Breast epithelium (tissue), 4 donors: ENCODE measurements around the gene NAGPA. TPM values are rescaled to one million over a fixed set of nuclear protein-coding genes. Genes with fewer than 3 reads are reported as not detected.

Source experiments
- DNase-seq, 2 donors: peaks; one replicate each; pipeline ENCODE4 v3.0.0-alpha.2; 2019; ENCODE audit warnings: low spot score in 2 of 2
- H3K27ac ChIP-seq, 2 donors: fragments of 200-600 bp; sonication (generic) in 1 of 2; one replicate each; pipeline ENCODE4 v1.5.1; 2016 to 2019; ENCODE audit warnings: mild to moderate bottlenecking in 1 of 2
- H3K27me3 ChIP-seq, 2 donors: fragments of 200-600 bp; sonication (generic) in 1 of 2; one replicate each; pipeline versions ENCODE4 v1.5.1 to v1.6.0; 2017 to 2019; ENCODE audit warnings: control low read depth in 1 of 2, mild to moderate bottlenecking in 1 of 2
- H3K36me3 ChIP-seq: fragments of 200-600 bp; one replicate; pipeline ENCODE4 v1.5.1; 2019
- H3K4me1 ChIP-seq, 2 donors: fragments of 200-600 bp; sonication (generic); one replicate each; pipeline ENCODE4 v1.5.1; 2016 to 2019; ENCODE audit warnings: control low read depth in 1 of 2
- H3K4me3 ChIP-seq, 3 donors: fragments of 200-600 bp; sonication (generic); 1 replicate in 2 of 3; 2 replicates in 1 of 3; pipeline ENCODE4 v1.5.1; 2016 to 2019; ENCODE audit warnings: mild to moderate bottlenecking in 3 of 3, moderate library complexity in 2 of 3
- H3K9me3 ChIP-seq, 2 donors: fragments of 200-600 bp; sonication (generic) in 1 of 2; one replicate each; pipeline ENCODE4 v1.5.1; 2016 to 2019; ENCODE audit warnings: control low read depth in 1 of 2
- CTCF ChIP-seq, 3 donors: fragments of 450-650 bp; IDR thresholded peaks; one replicate each; pipeline ENCODE4 v1.5.1; 2016 to 2017; ENCODE audit warnings: antibody characterized with exemption in 3 of 3, mild to moderate bottlenecking in 3 of 3, moderate library complexity in 3 of 3
- POLR2A ChIP-seq: fragments of 450-650 bp; IDR thresholded peaks from one replicate; pipeline ENCODE4 v1.6.1; 2016; ENCODE audit warnings: antibody characterized with exemption, mild to moderate bottlenecking, moderate library complexity
- POLR2AphosphoS5 ChIP-seq, 3 donors: sonication (generic); formaldehyde crosslinking; IDR thresholded peaks; one replicate each; pipeline ENCODE4 v1.6.1; 2017; ENCODE audit warnings: antibody characterized with exemption in 3 of 3
- intact Hi-C: fragments of 100-400 bp; cut with DNase I; formaldehyde crosslinking; loops from one replicate; pipeline ENCODE4 v1.15.1; 2023; ENCODE audit warnings: low total_unique reads
- total RNA-seq, 3 donors: library from RNA; depleted of rRNA; stranded (reverse); fragments of >200 nt; gene quantifications; one replicate each; pipeline ENCODE4 v1.1.0, GENCODE V29; 2016

NAGPA gene
- total RNA-seq, 3 donors from 2014 or later = 18.4 to 26.2 (median 21.8) TPM

DNA sequence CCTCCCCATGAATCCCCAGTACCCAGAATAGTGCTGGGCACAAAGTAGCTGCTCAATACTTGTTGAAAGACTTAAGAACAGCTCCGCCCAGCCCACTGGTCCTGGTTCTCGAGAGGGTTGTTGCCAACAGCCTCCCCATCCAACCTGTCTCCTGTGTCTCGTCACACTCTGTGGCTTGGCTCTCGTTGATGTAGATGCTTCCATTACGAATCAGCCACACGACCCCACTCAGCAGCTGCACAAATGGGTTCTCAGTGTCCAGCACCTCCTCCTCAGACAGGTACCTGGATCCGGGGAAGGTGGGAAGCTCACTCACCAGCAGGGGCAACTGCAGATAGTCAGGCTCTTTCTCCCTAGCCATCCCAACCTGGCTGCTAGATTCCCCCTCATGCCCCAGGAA, 2.1 kb downstream of the NAGPA start:
- H3K27ac ChIP-seq = no peak overlapping the region
- H3K9me3 ChIP-seq = no peaks in the 10 kb centered on the region
- no peaks in the 10 kb centered on the region for H3K4me1 ChIP-seq
- no peaks in the 10 kb centered on the region for H3K36me3 ChIP-seq
- H3K27me3 ChIP-seq = no peaks in the 10 kb centered on the region
- intact Hi-C loops = no loop called here
- no peak for DNase-seq
- no peak overlapping the region for H3K4me3 ChIP-seq
- TF ChIP-seq POLR2AphosphoS5 (IDR thresholded peaks at IDR 0.05) = no peak
- TF ChIP-seq POLR2A = no peak
- TF ChIP-seq CTCF (IDR thresholded peaks at IDR 0.05) = no peak

GRCh38 chr16:5030251-5030870, 3.4 kb downstream of the NAGPA start:
- intact Hi-C loops = no loop called here
- H3K27me3 ChIP-seq = no peaks in the 10 kb centered on the region
- H3K27ac ChIP-seq = no peak overlapping the region
- no peaks in the 10 kb centered on the region for H3K9me3 ChIP-seq
- H3K36me3 ChIP-seq = no peaks in the 10 kb centered on the region
- no peaks in the 10 kb centered on the region for H3K4me1 ChIP-seq
- TF ChIP-seq CTCF (IDR thresholded peaks at IDR 0.05) (no peak), POLR2A (no peak), POLR2AphosphoS5 (IDR thresholded peaks at IDR 0.05) (no peak)
- H3K4me3 ChIP-seq = no peak overlapping the region
- no peak for DNase-seq

GRCh38 chr16:5028950-5029475, 4.7 kb downstream of the NAGPA start:
- intact Hi-C loops = no loop called here
- no peaks in the 10 kb centered on the region for H3K4me1 ChIP-seq
- TF ChIP-seq POLR2A (no peak), POLR2AphosphoS5 (IDR thresholded peaks at IDR 0.05) (no peak), CTCF (IDR thresholded peaks at IDR 0.05) (no peak)
- DNase-seq = no peak
- no peak overlapping the region for H3K27ac ChIP-seq
- H3K27me3 ChIP-seq = no peaks in the 10 kb centered on the region
- no peaks in the 10 kb centered on the region for H3K9me3 ChIP-seq
- no peaks in the 10 kb centered on the region for H3K36me3 ChIP-seq
- no peak overlapping the region for H3K4me3 ChIP-seq

DNA sequence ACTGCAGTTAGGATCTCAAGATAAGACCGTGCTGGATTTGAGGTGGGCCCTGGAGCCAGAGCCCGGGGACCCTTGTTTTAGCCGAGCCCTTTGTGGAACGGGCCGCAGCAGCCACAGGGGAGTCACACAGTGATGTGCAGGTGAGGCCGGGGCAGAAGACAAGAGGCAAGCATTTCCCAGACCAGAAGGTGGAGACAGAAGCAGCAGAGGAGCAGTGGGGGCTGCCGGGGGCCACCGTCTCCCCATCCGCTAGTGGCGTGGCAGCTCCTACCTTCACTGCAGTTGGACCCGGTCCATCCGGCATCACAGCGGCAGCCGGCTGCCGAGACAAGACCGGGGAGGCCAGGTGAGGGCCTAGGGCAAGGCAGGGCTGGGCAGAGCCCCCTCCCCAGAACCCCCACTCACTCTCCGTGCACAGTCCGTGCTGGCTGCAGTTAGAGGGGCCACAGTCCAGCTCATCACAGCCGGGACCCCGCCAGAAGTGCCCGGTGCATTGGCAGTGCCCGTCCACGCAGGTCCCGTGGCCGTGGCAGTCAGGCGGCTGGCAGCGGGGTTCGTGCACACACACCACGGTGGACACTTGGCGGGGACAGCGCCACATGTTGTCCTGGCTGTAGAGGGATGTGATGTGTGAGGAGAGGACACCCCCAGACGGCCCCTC, 6.0 kb downstream of the NAGPA start:
- intact Hi-C loops = no loop called here
- DNase-seq = no peak
- Histone ChIP-seq H3K36me3 (no peaks in the 10 kb centered on the region), H3K27ac (no peak overlapping the region), H3K4me1 (no peaks in the 10 kb centered on the region), H3K27me3 (no peaks in the 10 kb centered on the region), H3K9me3 (no peaks in the 10 kb centered on the region), H3K4me3 (no peak overlapping the region)
- TF ChIP-seq POLR2AphosphoS5 (IDR thresholded peaks at IDR 0.05) (no peak), CTCF (IDR thresholded peaks at IDR 0.05) (no peak), POLR2A (no peak)

GRCh38 chr16:5027086-5027485, 6.6 kb downstream of the NAGPA start:
- Histone ChIP-seq H3K27ac (no peak overlapping the region), H3K4me1 (no peaks in the 10 kb centered on the region), H3K4me3 (no peak overlapping the region), H3K36me3 (no peaks in the 10 kb centered on the region), H3K27me3 (no peaks in the 10 kb centered on the region), H3K9me3 (no peaks in the 10 kb centered on the region)
- intact Hi-C loops = no loop called here
- no peak for TF ChIP-seq CTCF (IDR thresholded peaks at IDR 0.05)
- no peak for TF ChIP-seq POLR2AphosphoS5 (IDR thresholded peaks at IDR 0.05)
- no peak for TF ChIP-seq POLR2A
- DNase-seq = no peak
